Body of pancreas (tissue), 4 donors: Measurements from ENCODE around the gene RAB13.

Experiments used
- POLR2A ChIP-seq, 3 donors: fragments of 450-650 bp; IDR thresholded peaks; one replicate each; pipeline ENCODE4 v1.6.1; 2016; ENCODE audit warnings: antibody characterized with exemption in 3 of 3, mild to moderate bottlenecking in 2 of 3
- TF ChIP-seq, protein P1 (sequence below), 7 experiments: fragments of 450-650 bp in 4 of 7; fragments of 200-600 bp in 3 of 7; sonication (generic) in 3 of 7; IDR thresholded peaks; one replicate each; pipeline ENCODE4 v1.5.1; 2016 to 2019; ENCODE audit warnings: antibody characterized with exemption in 7 of 7

GRCh38 chr1:153933430-153933829 is 52.7 kb downstream of the RAB13 start:
- TF ChIP-seq POLR2A (IDR thresholded peaks at IDR 0.05): no peak
- TF ChIP-seq, protein P1, sequence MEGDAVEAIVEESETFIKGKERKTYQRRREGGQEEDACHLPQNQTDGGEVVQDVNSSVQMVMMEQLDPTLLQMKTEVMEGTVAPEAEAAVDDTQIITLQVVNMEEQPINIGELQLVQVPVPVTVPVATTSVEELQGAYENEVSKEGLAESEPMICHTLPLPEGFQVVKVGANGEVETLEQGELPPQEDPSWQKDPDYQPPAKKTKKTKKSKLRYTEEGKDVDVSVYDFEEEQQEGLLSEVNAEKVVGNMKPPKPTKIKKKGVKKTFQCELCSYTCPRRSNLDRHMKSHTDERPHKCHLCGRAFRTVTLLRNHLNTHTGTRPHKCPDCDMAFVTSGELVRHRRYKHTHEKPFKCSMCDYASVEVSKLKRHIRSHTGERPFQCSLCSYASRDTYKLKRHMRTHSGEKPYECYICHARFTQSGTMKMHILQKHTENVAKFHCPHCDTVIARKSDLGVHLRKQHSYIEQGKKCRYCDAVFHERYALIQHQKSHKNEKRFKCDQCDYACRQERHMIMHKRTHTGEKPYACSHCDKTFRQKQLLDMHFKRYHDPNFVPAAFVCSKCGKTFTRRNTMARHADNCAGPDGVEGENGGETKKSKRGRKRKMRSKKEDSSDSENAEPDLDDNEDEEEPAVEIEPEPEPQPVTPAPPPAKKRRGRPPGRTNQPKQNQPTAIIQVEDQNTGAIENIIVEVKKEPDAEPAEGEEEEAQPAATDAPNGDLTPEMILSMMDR (IDR thresholded peaks at IDR 0.05): no peak
